OCI-LY3 (cell line): ENCODE measurements around the gene LIG1.

ENCODE experiments used
- H2AFZ ChIP-seq: fragments of 200-600, 300-600 bp; shearing (Covaris generic); 2 replicates; pipeline ENCODE4 v1.6.0; 2014; ENCODE audit warnings: antibody characterized with exemption, low read depth, low read length
- H3K27ac ChIP-seq: fragments of 200-600, 300-600 bp; sonication (generic); 2 replicates; pipeline ENCODE4 v1.5.1; 2014; ENCODE audit warnings: mild to moderate bottlenecking, low read length, moderate library complexity, mixed read lengths
- H3K27me3 ChIP-seq: fragments of 200-600, 300-600 bp; sonication (generic); 2 replicates; pipeline ENCODE4 v1.6.1; 2014; ENCODE audit warnings: low read depth, low read length, mixed read lengths
- H3K36me3 ChIP-seq: fragments of 200-600, 300-600 bp; sonication (generic); replicated peaks from 2 replicates; pipeline ENCODE3; 2014; ENCODE audit warnings: low read depth, low read length, mixed read lengths
- H3K4me1 ChIP-seq: fragments of 300-600, 200-600 bp; sonication (generic); 2 replicates; pipeline ENCODE4 v1.6.1; 2014; ENCODE audit warnings: low read length, mixed read lengths
- H3K4me2 ChIP-seq: fragments of 200-600, 300-600 bp; sonication (generic); 2 replicates; pipeline ENCODE4 v1.6.1; 2014; ENCODE audit warnings: low read length, mixed read lengths
- H3K4me3 ChIP-seq: fragments of 300-600, 200-600 bp; sonication (generic); 2 replicates; pipeline ENCODE4 v1.5.1; 2014; ENCODE audit warnings: antibody characterized with exemption, mild to moderate bottlenecking, low read length, moderate library complexity
- H3K79me2 ChIP-seq: fragments of 300-600, 200-600 bp; shearing (Covaris generic); 2 replicates; pipeline ENCODE4 v1.6.1; 2014; ENCODE audit warnings: mild to moderate bottlenecking, low read length, mixed read lengths
- H3K9ac ChIP-seq: fragments of 300-600, 200-600 bp; shearing (Covaris generic); 2 replicates; pipeline ENCODE4 v1.6.0; 2014; ENCODE audit warnings: mild to moderate bottlenecking, low read length, moderate library complexity
- H3K9me3 ChIP-seq: fragments of 200-600, 300-600 bp; shearing (Covaris generic); 2 replicates; pipeline ENCODE4 v1.6.1; 2014; ENCODE audit warnings: low read length, mixed read lengths; ENCODE audit not compliant: insufficient read depth
- H4K20me1 ChIP-seq: fragments of 200-600, 300-600 bp; sonication (generic); 2 replicates; pipeline ENCODE4 v1.6.1; 2016; ENCODE audit warnings: low read length, mixed read lengths; ENCODE audit not compliant: insufficient read depth
- EZH2phosphoT487 ChIP-seq: fragments of 200-600 bp; shearing (Covaris generic); IDR thresholded peaks from 2 replicates; pipeline ENCODE4 v1.6.1; 2018; ENCODE audit warnings: antibody characterized with exemption, mixed run types, low read depth
- TF ChIP-seq, protein P1 (sequence below): fragments of 200-600, 300-600 bp; sonication (generic); IDR thresholded peaks from 2 replicates; pipeline ENCODE4 v1.5.1; 2014; ENCODE audit warnings: antibody characterized with exemption, low read length, low read depth

Gene LIG1

DNA sequence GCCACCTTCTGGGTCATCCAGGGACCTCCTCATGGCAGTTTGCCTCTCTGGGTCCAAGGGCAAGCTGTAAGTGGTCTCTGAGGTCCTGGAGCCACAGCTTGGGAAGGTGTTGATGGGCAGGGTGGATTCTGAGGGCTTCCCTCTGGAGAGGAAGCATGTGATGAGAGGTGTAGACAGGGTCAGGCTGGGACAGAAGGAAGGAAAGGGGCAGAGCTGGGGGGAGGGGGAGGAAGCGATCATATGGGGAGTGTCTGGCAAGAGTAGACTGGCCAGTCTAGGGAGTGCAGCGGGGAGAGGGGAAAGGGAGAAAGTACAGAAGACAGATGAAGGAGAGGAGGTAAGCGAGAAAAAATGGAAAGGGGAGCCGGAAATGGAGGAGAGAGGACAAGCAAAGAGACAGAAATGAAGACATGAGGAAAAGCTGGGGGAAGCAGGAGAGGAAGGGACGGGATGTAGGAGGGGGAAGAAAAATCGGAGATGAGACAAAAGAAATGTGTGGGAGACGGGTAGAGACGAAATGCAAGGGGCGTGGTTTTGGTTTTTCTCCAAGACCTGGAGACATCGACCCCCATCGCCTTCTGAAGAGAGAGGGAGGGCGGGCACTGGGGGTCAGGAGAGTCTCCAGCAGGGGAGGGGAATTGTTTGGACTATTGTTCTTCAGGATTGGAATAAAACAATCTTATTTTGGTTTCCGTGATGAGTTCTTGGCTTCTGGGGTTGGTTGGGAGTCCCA is 27.0 kb upstream of the LIG1 start:
- Histone ChIP-seq H3K36me3 (peaks cover 2% of the 10 kb centered on the region), H3K4me2 (no peak overlapping the region), H3K27me3 (no peaks in the 10 kb centered on the region), H3K9me3 (no peaks in the 10 kb centered on the region), H3K9ac (no peak overlapping the region), H4K20me1 (no peaks in the 10 kb centered on the region), H3K4me1 (no peaks in the 10 kb centered on the region), H2AFZ (no peak overlapping the region), H3K27ac (no peak overlapping the region), H3K79me2 (no peaks in the 10 kb centered on the region), H3K4me3 (no peak overlapping the region)
- TF ChIP-seq, protein P1, sequence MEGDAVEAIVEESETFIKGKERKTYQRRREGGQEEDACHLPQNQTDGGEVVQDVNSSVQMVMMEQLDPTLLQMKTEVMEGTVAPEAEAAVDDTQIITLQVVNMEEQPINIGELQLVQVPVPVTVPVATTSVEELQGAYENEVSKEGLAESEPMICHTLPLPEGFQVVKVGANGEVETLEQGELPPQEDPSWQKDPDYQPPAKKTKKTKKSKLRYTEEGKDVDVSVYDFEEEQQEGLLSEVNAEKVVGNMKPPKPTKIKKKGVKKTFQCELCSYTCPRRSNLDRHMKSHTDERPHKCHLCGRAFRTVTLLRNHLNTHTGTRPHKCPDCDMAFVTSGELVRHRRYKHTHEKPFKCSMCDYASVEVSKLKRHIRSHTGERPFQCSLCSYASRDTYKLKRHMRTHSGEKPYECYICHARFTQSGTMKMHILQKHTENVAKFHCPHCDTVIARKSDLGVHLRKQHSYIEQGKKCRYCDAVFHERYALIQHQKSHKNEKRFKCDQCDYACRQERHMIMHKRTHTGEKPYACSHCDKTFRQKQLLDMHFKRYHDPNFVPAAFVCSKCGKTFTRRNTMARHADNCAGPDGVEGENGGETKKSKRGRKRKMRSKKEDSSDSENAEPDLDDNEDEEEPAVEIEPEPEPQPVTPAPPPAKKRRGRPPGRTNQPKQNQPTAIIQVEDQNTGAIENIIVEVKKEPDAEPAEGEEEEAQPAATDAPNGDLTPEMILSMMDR: no peak
- no peak for TF ChIP-seq EZH2phosphoT487

DNA sequence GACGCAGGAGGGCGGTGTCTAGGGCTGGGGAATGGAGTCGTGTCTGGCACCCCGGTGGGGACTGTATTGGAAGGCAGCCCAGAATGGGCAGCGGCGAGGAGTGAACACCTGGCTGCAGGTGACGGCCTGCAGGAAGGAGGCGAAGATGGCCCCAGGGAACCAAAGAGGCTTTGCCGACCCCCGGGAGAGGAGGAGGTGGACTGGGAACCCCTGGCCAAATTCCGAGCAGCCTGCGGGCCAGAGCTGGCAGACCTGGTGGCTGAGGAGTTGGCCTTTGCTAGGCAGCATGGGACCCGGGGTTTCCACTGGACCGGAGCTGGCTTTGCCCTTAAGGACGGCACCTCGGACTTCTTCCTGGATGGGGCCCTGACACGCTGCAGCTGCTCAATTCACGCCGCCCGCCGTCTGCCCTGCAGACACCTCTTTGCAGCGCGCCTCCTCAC is 26.2 kb upstream of the LIG1 start:
- Histone ChIP-seq H2AFZ (no peak overlapping the region), H3K9me3 (no peaks in the 10 kb centered on the region), H3K9ac (no peak overlapping the region), H3K4me2 (no peak overlapping the region), H3K27me3 (no peaks in the 10 kb centered on the region), H3K36me3 (peaks cover 2% of the 10 kb centered on the region), H3K79me2 (no peaks in the 10 kb centered on the region), H3K27ac (no peak overlapping the region), H3K4me1 (no peaks in the 10 kb centered on the region), H3K4me3 (no peak overlapping the region), H4K20me1 (no peaks in the 10 kb centered on the region)
- TF ChIP-seq EZH2phosphoT487: no peak
- TF ChIP-seq, protein P1: no peak

DNA sequence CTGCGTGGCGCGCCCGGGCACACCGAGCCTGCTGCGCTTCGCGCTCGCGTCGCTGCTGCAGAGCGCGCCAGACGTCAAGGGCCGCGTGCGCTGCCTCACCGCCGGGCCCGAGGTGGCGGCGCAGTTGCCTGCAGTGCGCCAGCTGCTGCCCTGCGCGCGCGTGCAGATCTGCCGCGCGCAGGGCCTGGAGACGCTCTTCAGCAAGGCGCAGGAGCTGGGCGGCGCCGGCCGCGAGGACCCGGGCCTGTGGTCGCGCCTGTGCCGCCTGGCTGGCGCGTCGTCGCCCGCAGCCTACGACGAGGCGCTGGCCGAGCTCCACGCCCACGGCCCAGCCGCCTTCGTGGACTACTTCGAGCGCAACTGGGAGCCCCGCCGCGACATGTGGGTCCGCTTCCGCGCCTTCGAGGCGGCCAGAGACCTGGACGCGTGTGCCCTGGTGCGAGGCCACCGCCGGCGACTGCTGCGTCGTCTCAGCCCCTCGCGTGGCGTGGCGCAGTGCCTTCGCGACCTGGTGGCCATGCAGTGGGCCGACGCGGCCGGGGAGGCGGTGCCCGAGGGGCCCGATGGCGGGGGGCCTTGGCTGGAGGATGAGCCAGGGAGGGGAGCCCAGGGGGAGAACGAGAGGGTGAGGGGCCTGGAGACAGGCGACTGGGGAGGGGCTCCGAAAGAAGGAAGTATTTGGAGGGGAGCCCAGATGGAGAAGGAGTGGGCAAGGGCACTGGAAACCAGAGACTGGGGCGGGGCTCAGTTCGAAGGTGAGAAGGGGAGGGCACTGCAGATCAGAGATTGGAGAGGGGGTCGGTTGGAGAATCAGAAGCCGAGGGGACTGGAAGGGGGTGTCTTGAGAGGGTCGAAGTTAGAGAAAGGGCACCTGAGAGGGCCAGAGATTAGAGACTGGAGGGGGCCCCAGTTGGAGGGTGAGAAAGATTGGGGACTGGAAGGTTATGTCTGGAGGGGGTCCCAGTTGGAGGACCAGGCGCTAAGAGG is 25.0 kb upstream of the LIG1 start:
- Histone ChIP-seq H3K4me3 (no peak overlapping the region), H4K20me1 (no peaks in the 10 kb centered on the region), H2AFZ (no peak overlapping the region), H3K9me3 (no peaks in the 10 kb centered on the region), H3K9ac (no peak overlapping the region), H3K27me3 (no peaks in the 10 kb centered on the region), H3K27ac (no peak overlapping the region), H3K4me2 (no peak overlapping the region), H3K79me2 (no peaks in the 10 kb centered on the region), H3K36me3 (peaks cover 4% of the 10 kb centered on the region), H3K4me1 (peaks cover 7% of the 10 kb centered on the region)
- TF ChIP-seq, protein P1: no peak
- no peak for TF ChIP-seq EZH2phosphoT487
